ENCODE results near the gene PRR20G. TPM values are rescaled to one million over a fixed set of nuclear protein-coding genes. Genes with fewer than 3 reads are reported as not detected.

PRR20G gene
- total and polyA plus RNA-seq, 2 donors (not counting 1 experiment from before 2014, with no cell fraction given) = not detected

DNA sequence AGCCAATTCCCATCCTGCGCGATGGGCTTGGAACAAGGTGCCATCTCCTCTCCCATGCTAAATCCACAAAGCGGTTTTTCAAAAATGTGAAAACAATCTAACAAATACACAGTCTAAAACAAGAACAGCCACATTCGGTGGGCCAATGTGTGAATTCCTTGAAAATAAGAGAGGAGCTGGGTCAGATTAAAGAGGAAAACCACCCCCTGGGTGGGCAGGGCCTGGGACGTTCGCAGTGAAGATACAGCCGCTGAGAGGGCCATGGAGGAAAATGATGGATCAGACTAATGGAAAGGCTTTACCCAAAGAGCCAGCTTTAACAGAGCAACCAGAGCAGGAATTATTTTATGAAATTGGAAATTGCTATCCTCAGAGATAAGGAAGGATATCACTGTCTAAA is 27.4 kb downstream of the PRR20G start:
- ChIA-PET POLR2A (no interaction called here), CTCF (no interaction called here)
- Histone ChIP-seq H3K4me2 (replicated peaks; ENCODE audit: low read depth, low read length, poor library complexity, severe bottlenecking) (no peak overlapping the region), H3K27ac (ENCODE audit: low read length in 2 of 2) (no peak overlapping the region), H3K9ac (ENCODE audit: low read length) (no peak overlapping the region), H3K36me3 (replicated peaks in 1 of 2; ENCODE audit: control extremely low read depth in 1 of 2, control insufficient read depth in 1 of 2, extremely low read depth in 1 of 2, insufficient read depth in 2 of 2, low read length in 1 of 2) (no peaks in the 10 kb centered on the region), H3K4me1 (ENCODE audit: control insufficient read depth in 2 of 2, insufficient read depth in 2 of 2, low read length in 2 of 2) (no peaks in the 10 kb centered on the region), H3K4me3 (ENCODE audit: control extremely low read depth in 1 of 5, extremely low read depth in 1 of 5, insufficient read depth in 1 of 5, low read depth in 2 of 5, low read length in 4 of 5) (no peak overlapping the region), H4K20me1 (ENCODE audit: control insufficient read depth, insufficient read depth, low read length, poor library complexity, severe bottlenecking) (no peaks in the 10 kb centered on the region), H2AFZ (ENCODE audit: insufficient read depth, low read depth, low read length, poor library complexity, severe bottlenecking) (no peak overlapping the region), H3K79me2 (ENCODE audit: control insufficient read depth, insufficient read depth, low read length) (no peaks in the 10 kb centered on the region), H3K27me3 (replicated peaks in 1 of 4; ENCODE audit: control extremely low read depth in 1 of 4, control insufficient read depth in 3 of 4, insufficient read depth in 4 of 4, low read length in 3 of 4) (no peaks in the 10 kb centered on the region), H3K9me3 (ENCODE audit: control extremely low read depth in 1 of 3, control insufficient read depth in 2 of 3, insufficient read depth in 1 of 3, low read length in 2 of 3) (peaks cover 0 to 7% (median 0%) of the 10 kb centered on the region in 3 donors)
- no peaks in the 10 kb centered on the region for H3K4me1 Mint-ChIP-seq
- H3K9me3 Mint-ChIP-seq (ENCODE audit: insufficient read depth) = no peaks in the 10 kb centered on the region
- no peak overlapping the region for H3K4me3 Mint-ChIP-seq
- WGBS (ENCODE audit: insufficient coverage) = 100% methylated on average over 2 of the region's 7 CpGs
- peaks cover 15% of the 10 kb centered on the region for H3K27me3 Mint-ChIP-seq
- ATAC-seq (ENCODE audit: low read depth) (no peak), DNase-seq (no peak)
- intact Hi-C loops (cut with micrococcal nuclease) = no loop called here
- H3K27ac Mint-ChIP-seq = no peak overlapping the region
- TF ChIP-seq CTCF (IDR thresholded peaks at IDR 0.05) = no peak
- no peak for TF ChIP-seq EZH2 (IDR thresholded peaks at IDR 0.05; ENCODE audit: borderline replicate concordance, insufficient read depth, low read depth, low read length, poor library complexity, severe bottlenecking)

DNA sequence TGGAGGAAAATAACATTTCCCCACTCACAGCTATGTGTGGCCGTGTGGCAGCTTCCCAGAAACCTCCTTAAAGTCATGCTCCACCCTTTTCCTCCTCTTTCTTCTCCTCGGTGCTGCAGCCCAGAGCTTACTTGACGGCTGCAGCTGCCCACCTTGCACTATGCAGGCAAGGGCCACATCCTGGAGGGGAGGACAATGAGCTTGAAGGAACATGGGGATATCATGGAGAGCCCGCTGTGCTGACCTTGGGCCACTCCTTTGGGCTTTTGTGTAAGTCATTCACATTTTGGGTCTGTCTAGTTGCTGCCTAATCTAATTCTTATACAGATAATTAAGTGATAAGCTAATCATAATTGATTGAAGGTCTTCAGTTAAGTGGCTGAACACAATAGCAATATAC is 28.0 kb downstream of the PRR20G start:
- Histone ChIP-seq H3K4me2 (replicated peaks; ENCODE audit: low read depth, low read length, poor library complexity, severe bottlenecking) (no peak overlapping the region), H3K9ac (ENCODE audit: low read length) (no peak overlapping the region), H3K9me3 (ENCODE audit: control extremely low read depth in 1 of 3, control insufficient read depth in 2 of 3, insufficient read depth in 1 of 3, low read length in 2 of 3) (peaks cover 0 to 1% (median 0%) of the 10 kb centered on the region in 3 donors), H4K20me1 (ENCODE audit: control insufficient read depth, insufficient read depth, low read length, poor library complexity, severe bottlenecking) (no peaks in the 10 kb centered on the region), H3K27me3 (replicated peaks in 1 of 4; ENCODE audit: control extremely low read depth in 1 of 4, control insufficient read depth in 3 of 4, insufficient read depth in 4 of 4, low read length in 3 of 4) (no peaks in the 10 kb centered on the region), H2AFZ (ENCODE audit: insufficient read depth, low read depth, low read length, poor library complexity, severe bottlenecking) (no peak overlapping the region), H3K27ac (ENCODE audit: low read length in 2 of 2) (no peak overlapping the region), H3K4me3 (ENCODE audit: control extremely low read depth in 1 of 5, extremely low read depth in 1 of 5, insufficient read depth in 1 of 5, low read depth in 2 of 5, low read length in 4 of 5) (no peak overlapping the region), H3K79me2 (ENCODE audit: control insufficient read depth, insufficient read depth, low read length) (no peaks in the 10 kb centered on the region), H3K36me3 (replicated peaks in 1 of 2; ENCODE audit: control extremely low read depth in 1 of 2, control insufficient read depth in 1 of 2, extremely low read depth in 1 of 2, insufficient read depth in 2 of 2, low read length in 1 of 2) (no peaks in the 10 kb centered on the region), H3K4me1 (ENCODE audit: control insufficient read depth in 2 of 2, insufficient read depth in 2 of 2, low read length in 2 of 2) (no peaks in the 10 kb centered on the region)
- DNase-seq = no peak
- Mint-ChIP-seq H3K4me3 (no peak overlapping the region), H3K9me3 (ENCODE audit: insufficient read depth) (no peaks in the 10 kb centered on the region), H3K27me3 (peaks cover 15% of the 10 kb centered on the region), H3K27ac (no peak overlapping the region), H3K4me1 (no peaks in the 10 kb centered on the region)
- TF ChIP-seq CTCF (IDR thresholded peaks at IDR 0.05) (no peak), EZH2 (IDR thresholded peaks at IDR 0.05; ENCODE audit: borderline replicate concordance, insufficient read depth, low read depth, low read length, poor library complexity, severe bottlenecking) (no peak)
- ChIA-PET CTCF (no interaction called here), POLR2A (no interaction called here)
- 0% methylated on average over 1 of the region's 4 CpGs for WGBS (ENCODE audit: insufficient coverage)
- intact Hi-C loops (cut with micrococcal nuclease) = no loop called here
- ATAC-seq (ENCODE audit: low read depth) = no peak

Measured in B cell (primary cell).